ENCODE measurements around the gene RPN1. TPM values are rescaled to one million over a fixed set of nuclear protein-coding genes. Genes with fewer than 3 reads are reported as not detected.

The RPN1 gene
- total and polyA plus RNA-seq, 2 of the 8 experiments (the other 6 are each of a cell fraction or from before 2014, with no cell fraction given): 165 to 211 TPM

GRCh38 chr3:128613083-128613829 is 37.4 kb downstream of the RPN1 start:
- H3K9me3 ChIP-seq (ENCODE audit: insufficient read depth in 2 of 2, low read depth in 1 of 2, low read length in 1 of 2): no peaks in the 10 kb centered on the region
- ChIA-PET CTCF (ENCODE audit: partially characterized antibody) (interaction anchor here (0.6 to 2.0 kb wide), 3 partner anchors 18 to 31 kb away, joined by 3 to 8 read pairs (median 3); no protein-coding TSS in a partner anchor), POLR2A (ENCODE audit: partially characterized antibody) (no interaction called here)
- H3K4ac ChIP-seq (replicated peaks; ENCODE audit: insufficient read length, low read depth, low read length): no peak overlapping the region
- H3K23me2 ChIP-seq (ENCODE audit: low read depth, low read length): peaks cover 8% of the 10 kb centered on the region; the same call in 1 of the 2 replicates
- no peak overlapping the region for H2BK15ac ChIP-seq (ENCODE audit: low read length)
- peaks cover 0 to 5% (median 4%) of the 10 kb centered on the region in 4 experiments; a peak in 6 of 7 replicates for H3K4me1 ChIP-seq (replicated peaks in 1 of 4; ENCODE audit: control insufficient read depth in 3 of 4, insufficient read depth in 4 of 4, low read length in 3 of 4)
- H4K8ac ChIP-seq (ENCODE audit: extremely low read depth, insufficient read depth, low read length): no peak overlapping the region
- H2BK5ac ChIP-seq (ENCODE audit: low read depth, low read length): no peak overlapping the region
- no peak for DNase-seq (ENCODE audit: low read depth in 1 of 2, low spot score in 2 of 2)
- H3K56ac ChIP-seq (replicated peaks; ENCODE audit: insufficient read length, low read depth, low read length): no peak overlapping the region
- no peak overlapping the region for H2AFZ ChIP-seq (ENCODE audit: low read length)
- no peak overlapping the region for H2BK120ac ChIP-seq (replicated peaks; ENCODE audit: low read depth, low read length)
- no peaks in the 10 kb centered on the region for H3K36me3 ChIP-seq (ENCODE audit: control insufficient read depth in 2 of 4, insufficient read depth in 4 of 4, low read length in 3 of 4)
- no peak overlapping the region for H2BK12ac ChIP-seq (ENCODE audit: low read depth, low read length)
- no peak overlapping the region for H3K18ac ChIP-seq (ENCODE audit: extremely low read depth, low read length)
- TF ChIP-seq HDAC2 (IDR thresholded peaks at IDR 0.05; ENCODE audit: borderline replicate concordance in 1 of 2, low read depth in 2 of 2, low read length in 2 of 2) (no peak), SP4 (IDR thresholded peaks at IDR 0.05; ENCODE audit: low read length) (no peak), SAP30 (IDR thresholded peaks at IDR 0.05; ENCODE audit: insufficient read depth, insufficient replicate concordance, low read length) (no peak), CBX8 (IDR thresholded peaks at IDR 0.05; ENCODE audit: borderline replicate concordance, low read depth, low read length) (no peak), YY1 (IDR thresholded peaks at IDR 0.05; ENCODE audit: low read depth, low read length) (no peak), CTBP2 (IDR thresholded peaks at IDR 0.05; ENCODE audit: borderline replicate concordance, insufficient read depth, insufficient read length, low read length) (no peak)
- FAIRE-seq: no peak
- H3K14ac ChIP-seq (ENCODE audit: insufficient read length): no peak overlapping the region
- H3K4me3 ChIP-seq (ENCODE audit: extremely low read depth in 1 of 4, insufficient read depth in 2 of 4, low read depth in 3 of 4, low read length in 4 of 4): no peak overlapping the region
- H3K27ac ChIP-seq (ENCODE audit: low read depth, low read length): no peak overlapping the region
- H3K79me1 ChIP-seq (ENCODE audit: low read depth, low read length): peaks cover 7% of the 10 kb centered on the region; the same call in 1 of the 2 replicates
- H4K91ac ChIP-seq (replicated peaks; ENCODE audit: insufficient read length, low read length): no peak overlapping the region
- H3K27me3 ChIP-seq (replicated peaks in 1 of 4; ENCODE audit: control insufficient read depth in 3 of 4, extremely low read depth in 1 of 4, insufficient read depth in 3 of 4, low read length in 3 of 4): no peaks in the 10 kb centered on the region
- no peak overlapping the region for H2AK5ac ChIP-seq (ENCODE audit: low read depth, low read length)
- no peak overlapping the region for H3K23ac ChIP-seq (ENCODE audit: insufficient read length)
- no peak overlapping the region for H3K9ac ChIP-seq (replicated peaks in 1 of 4; ENCODE audit: extremely low read depth in 1 of 4, low read depth in 3 of 4, low read length in 3 of 4)
- no peak overlapping the region for H2BK20ac ChIP-seq (ENCODE audit: low read length)
- peaks cover 1 to 15% of the 10 kb centered on the region in 2 experiments for H4K20me1 ChIP-seq (replicated peaks in 1 of 2; ENCODE audit: control insufficient read depth in 1 of 2, insufficient read depth in 2 of 2, low read length in 2 of 2)
- no peaks in the 10 kb centered on the region for H3K79me2 ChIP-seq (ENCODE audit: control insufficient read depth in 1 of 2, insufficient read depth in 2 of 2, low read length in 2 of 2)
- H4K5ac ChIP-seq (ENCODE audit: insufficient read length, low read depth, low read length): no peak overlapping the region
- 90% methylated on average over 16 of the region's 16 CpGs; no CpG with 5 or more reads in 1 of the 2 experiments for WGBS, 2 experiments (ENCODE audit: extremely low coverage in 1 of 2, insufficient coverage in 1 of 2, insufficient read length in 1 of 2, insufficient replicate concordance in 2 of 2, low coverage in 1 of 2, low lambda C conversion rate in 2 of 2, missing lambda C conversion rate in 1 of 2)
- no peak overlapping the region for H3K4me2 ChIP-seq (ENCODE audit: insufficient read depth in 1 of 2, low read depth in 2 of 2, low read length in 2 of 2)
